HPDE6-E6E7 (cell line): Measurements from ENCODE around the gene SLC7A5.
"Not testable (repeated sequence)": the region's sequence is repeated elsewhere in the genome, so short reads cannot be mapped to it uniquely, and the experiment has no call there.

Experiments
- DNase-seq: peaks from one replicate; pipeline ENCODE4 v3.0.0; 2011; ENCODE audit warnings: missing footprints; ENCODE audit errors: extremely low spot score

SLC7A5 gene

DNA sequence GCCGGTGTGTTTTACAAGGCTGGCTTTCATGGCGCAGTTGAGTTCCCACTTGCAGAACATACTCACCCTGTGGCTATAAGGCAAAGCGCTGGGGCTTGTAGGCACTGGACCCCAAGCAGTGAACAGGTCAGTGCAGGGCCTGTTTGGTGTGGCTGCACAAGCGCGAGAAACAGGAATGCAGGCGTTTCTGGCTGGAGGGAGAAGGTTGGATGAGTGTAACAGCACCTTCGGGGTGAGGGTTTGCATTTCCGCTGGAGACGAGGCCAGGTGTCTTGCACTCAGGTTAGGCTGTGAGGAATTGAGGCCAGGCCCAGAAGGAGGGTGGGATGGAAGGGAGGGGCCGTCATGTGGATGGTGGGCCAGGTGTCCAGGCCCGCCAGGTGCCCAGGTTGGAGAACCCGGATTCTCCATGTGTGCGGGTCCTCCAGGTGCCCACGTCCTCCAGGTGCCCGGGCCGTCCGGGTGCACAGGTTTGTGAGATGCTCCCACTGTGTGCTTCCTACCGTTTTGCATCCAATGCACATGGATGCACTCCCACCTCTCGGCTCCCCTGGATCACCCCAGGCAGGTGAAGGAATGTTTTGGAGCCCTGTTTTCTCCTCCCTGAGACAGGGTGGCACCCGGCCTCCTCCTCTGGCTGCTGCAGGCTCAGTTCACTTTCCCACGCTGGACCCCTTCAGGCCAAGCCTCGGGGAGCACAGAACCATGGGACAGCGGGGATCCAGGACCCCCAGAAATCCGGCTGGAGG, 46.0 kb downstream of the SLC7A5 start:
- peak; percentile 54 for DNase-seq

- DNase-seq, result no peak
Observed at GRCh38 chr16:87822108-87822970, 47.0 kb downstream of the SLC7A5 start.

- DNase-seq, result no peak
Observed at GRCh38 chr16:87821376-87822107, 47.8 kb downstream of the SLC7A5 start.

DNA sequence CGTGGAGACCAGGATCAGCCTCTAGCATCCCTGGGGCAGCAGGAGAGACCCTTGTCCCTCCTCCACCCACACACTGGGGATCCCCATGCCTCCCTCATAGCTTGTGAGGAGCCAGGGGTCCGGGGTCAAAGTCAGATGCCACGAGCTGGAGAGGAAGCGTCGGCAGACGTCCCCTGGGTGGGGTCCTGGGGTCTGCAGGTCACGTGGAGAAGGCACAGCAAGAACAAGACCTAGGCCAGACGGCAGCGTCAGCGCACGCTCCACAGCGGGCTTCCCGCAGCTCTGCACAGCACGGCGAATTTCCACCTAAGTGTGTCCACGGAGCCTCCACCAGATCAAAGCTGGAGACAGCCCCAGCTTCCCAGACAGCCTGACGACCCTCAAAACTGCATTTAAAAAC, 49.3 kb downstream of the SLC7A5 start:
- no peak for DNase-seq

- DNase-seq, result no peak
Observed at GRCh38 chr16:87819282-87819681, 50.0 kb downstream of the SLC7A5 start.

GRCh38 chr16:87818533-87819161, 50.7 kb downstream of the SLC7A5 start:
- no peak for DNase-seq

DNA sequence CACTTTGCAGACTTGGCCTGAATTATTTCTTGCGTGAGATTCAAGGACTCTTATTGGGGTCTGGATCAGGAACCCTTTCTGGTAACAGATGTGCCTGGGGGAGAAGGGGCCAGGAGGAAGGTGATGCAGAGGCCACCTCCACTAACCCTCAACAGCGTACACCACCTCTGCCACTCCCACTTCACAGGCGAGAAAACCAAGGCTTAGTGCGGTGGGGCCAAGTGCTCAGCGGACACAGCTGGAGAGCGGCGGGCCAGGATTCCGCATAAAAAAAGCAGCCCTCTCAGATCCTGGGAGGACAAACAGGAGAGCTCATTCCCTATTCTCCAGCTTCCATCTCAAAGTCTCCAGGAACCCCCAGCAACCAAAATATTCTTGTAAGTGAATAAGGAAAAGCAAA, 51.4 kb downstream of the SLC7A5 start:
- DNase-seq, result no peak

- DNase-seq, result not testable (repeated sequence)
Observed at GRCh38 chr16:87817370-87817769, 51.9 kb downstream of the SLC7A5 start.

DNA sequence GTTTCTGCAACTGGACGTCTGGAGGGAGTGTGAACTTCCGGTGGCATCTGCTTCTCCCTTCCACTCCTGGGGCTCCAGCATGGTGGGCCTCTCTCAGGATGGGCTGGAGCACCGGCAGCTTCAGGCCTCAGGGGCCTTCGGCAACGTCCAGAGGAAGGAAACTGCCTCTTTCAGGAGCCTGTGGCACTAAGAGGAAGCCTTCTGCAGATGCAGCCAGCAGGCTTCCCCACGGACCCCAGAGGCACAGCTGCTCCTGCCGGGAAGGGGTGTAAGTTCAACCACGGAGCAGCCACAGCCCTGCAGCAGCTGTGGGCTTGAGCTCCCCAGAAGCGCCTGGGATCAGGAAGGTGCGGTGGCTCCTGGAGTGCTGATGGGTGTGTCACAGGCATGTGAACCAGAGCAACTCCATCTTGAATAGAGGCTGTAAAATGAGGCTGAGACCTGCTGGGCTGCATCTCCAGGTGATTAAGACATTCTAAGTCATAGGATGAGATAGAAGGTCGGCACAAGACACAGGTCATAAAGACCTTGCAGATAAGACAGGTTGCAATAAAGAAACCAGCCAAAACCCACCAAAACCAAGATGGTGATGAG, 52.7 kb downstream of the SLC7A5 start:
- DNase-seq, result no peak

GRCh38 chr16:87815567-87815966, 53.7 kb downstream of the SLC7A5 start:
- no peak for DNase-seq

DNA sequence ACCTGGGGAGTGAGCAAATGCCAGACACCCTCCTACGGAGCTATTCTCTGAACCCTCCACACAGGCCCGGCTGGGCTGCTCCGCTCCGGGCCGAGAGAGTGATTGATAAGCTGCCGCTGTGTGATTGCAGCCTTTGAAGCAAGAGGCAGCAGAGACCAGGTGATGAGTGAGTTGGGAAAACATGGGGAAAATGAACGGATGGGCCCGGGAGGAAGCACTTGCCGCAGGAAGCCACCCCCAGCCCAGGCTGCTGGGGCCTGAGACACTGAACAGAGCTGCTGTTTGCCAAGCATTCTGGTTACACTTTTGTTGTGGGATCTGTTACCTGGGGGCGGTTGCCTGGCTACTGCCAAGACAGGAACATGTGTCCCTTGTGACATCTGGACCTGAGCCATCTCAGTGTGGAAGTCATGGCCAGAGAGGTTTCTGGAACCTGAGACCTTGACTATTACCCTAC, 57.1 kb downstream of the SLC7A5 start:
- no peak for DNase-seq

GRCh38 chr16:87811454-87811853, 57.9 kb downstream of the SLC7A5 start:
- not testable (repeated sequence) for DNase-seq

- DNase-seq, result no peak
Observed at GRCh38 chr16:87809150-87809902, 60.0 kb downstream of the SLC7A5 start.

DNA sequence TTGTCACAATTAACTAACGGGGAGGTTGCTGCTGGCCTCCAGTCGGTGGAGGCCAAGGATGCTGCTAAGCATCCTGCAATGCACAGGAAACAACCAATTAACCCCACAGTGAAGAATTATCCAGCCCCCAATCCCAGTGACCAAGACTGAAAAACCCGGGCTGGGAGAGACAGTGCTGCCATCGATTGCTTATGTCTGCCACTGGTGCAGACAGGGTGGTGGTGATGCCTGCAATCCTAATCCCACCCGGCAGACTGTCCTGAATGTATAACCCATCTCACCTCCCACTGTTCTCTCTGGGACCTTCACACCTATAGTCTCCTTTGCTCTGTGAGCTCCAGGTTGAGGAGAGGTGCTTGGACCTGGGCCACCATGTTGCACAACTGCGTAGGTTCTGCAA, 61.2 kb downstream of the SLC7A5 start:
- no peak for DNase-seq

- DNase-seq, result peak; percentile 99
Observed at GRCh38 chr16:87806641-87807546, 62.4 kb downstream of the SLC7A5 start.

- no peak for DNase-seq
Observed at GRCh38 chr16:87806261-87806640, 63.1 kb downstream of the SLC7A5 start.

- DNase-seq, result no peak
Observed at GRCh38 chr16:87803385-87803784, 65.9 kb downstream of the SLC7A5 start.

DNA sequence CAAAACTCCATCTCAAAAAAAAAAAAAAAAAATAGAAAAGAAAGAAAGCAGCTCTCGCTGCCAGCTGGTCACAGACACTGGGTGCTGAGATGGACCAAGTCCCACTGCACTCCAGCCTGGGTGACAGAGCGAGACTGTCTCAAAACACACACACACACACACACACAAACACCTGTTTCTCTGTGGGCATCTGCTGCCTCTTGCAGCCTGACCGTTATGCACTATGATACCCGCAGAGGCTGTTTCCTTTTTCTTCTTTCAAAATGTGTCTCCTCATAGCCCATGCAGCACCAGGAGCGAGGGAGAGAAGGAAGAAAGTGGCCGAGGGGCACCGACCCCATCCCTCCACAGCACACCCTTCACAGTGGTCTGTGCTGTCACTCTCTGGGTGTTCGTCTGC, 66.6 kb downstream of the SLC7A5 start:
- DNase-seq, result no peak

DNA sequence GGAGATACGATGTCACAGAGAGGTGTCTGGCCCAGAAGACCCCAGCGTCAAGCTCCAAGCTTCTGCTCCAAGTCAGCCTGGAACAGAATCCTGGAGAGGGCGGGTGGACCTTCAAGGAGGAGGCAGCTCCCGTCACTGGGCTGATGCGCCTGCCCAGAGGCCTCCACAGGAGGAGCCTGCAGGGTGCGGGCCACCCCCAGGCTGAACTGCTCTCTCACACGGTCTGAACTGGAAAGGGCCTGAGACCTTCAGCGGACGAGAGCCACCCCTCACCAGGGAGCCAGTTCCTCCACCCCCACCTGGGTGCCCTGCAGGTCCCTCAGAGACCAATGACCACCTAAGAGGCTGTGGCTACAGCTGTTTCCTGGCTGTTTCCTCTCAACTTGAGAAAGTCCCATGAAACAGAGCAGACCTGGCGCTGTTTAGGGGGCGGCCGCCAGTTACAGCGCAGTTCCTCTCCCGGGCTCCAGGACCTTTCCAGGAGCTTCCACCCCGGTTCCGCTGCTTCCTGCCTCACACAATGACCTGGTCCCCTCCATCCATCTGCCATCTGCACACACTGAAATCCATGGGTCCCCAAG, 67.5 kb downstream of the SLC7A5 start:
- DNase-seq, result no peak
